H9 (cell line): Measurements from ENCODE around the gene SIGLEC12. TPM values are rescaled to one million over a fixed set of nuclear protein-coding genes. Genes with fewer than 3 reads are reported as not detected.

Experiments used
- DNase-seq: peaks from one replicate; pipeline ENCODE4 v3.0.0-alpha.2; 2017
- H2AFZ ChIP-seq: one replicate; pipeline ENCODE4 v1.6.1; 2013; ENCODE audit warnings: mild to moderate bottlenecking, low read length, control low read depth, moderate library complexity
- H2AK5ac ChIP-seq: 2 replicates; pipeline ENCODE4 v1.6.1; 2013; ENCODE audit warnings: low read length, control low read depth, mixed read lengths; ENCODE audit not compliant: insufficient read length
- H2BK120ac ChIP-seq: one replicate; pipeline ENCODE4 v1.6.1; 2013; ENCODE audit warnings: low read depth, mild to moderate bottlenecking, low read length, control low read depth, inconsistent platforms; ENCODE audit not compliant: poor library complexity, severe bottlenecking
- H2BK12ac ChIP-seq: 2 replicates; pipeline ENCODE4 v1.6.1; 2013; ENCODE audit warnings: low read length, control low read depth, mixed read lengths, low read depth; ENCODE audit not compliant: insufficient read length
- H2BK15ac ChIP-seq: 2 replicates; pipeline ENCODE4 v1.6.1; 2013; ENCODE audit warnings: low read depth, low read length, control low read depth
- H2BK20ac ChIP-seq: one replicate; pipeline ENCODE4 v1.6.1; 2013; ENCODE audit warnings: low read depth, mild to moderate bottlenecking, low read length, control low read depth, inconsistent platforms; ENCODE audit not compliant: poor library complexity, severe bottlenecking
- H2BK5ac ChIP-seq: 2 replicates; pipeline ENCODE4 v1.6.1; 2013; ENCODE audit warnings: low read length, control low read depth, mixed read lengths; ENCODE audit not compliant: insufficient read length
- H3K14ac ChIP-seq: 2 replicates; pipeline ENCODE4 v1.6.1; 2013; ENCODE audit warnings: low read length, control low read depth; ENCODE audit not compliant: insufficient read depth
- H3K18ac ChIP-seq: 2 replicates; pipeline ENCODE4 v1.6.1; 2013; ENCODE audit warnings: low read depth, mild to moderate bottlenecking, mixed read lengths, low read length, control low read depth; ENCODE audit not compliant: insufficient read length
- H3K23ac ChIP-seq: 2 replicates; pipeline ENCODE4 v1.6.1; 2013; ENCODE audit warnings: low read length, control low read depth, mixed read lengths, low read depth; ENCODE audit not compliant: insufficient read length
- H3K23me2 ChIP-seq: 2 replicates; pipeline ENCODE4 v1.6.1; 2013; ENCODE audit warnings: low read depth, mild to moderate bottlenecking, mixed read lengths, low read length, control low read depth; ENCODE audit not compliant: insufficient read length, poor library complexity, severe bottlenecking
- H3K27ac ChIP-seq: 2 replicates; pipeline ENCODE4 v1.5.1; 2013; ENCODE audit warnings: low read length, control low read depth, mixed read lengths, low read depth; ENCODE audit not compliant: insufficient read length
- H3K27me3 ChIP-seq: 2 replicates; pipeline ENCODE4 v1.6.1; 2013; ENCODE audit warnings: low read length, control low read depth, inconsistent platforms; ENCODE audit not compliant: insufficient read depth
- H3K4ac ChIP-seq: 2 replicates; pipeline ENCODE4 v1.6.1; 2013; ENCODE audit warnings: low read depth, mild to moderate bottlenecking, control low read depth, inconsistent platforms, low read length, moderate library complexity
- H3K4me1 ChIP-seq: 2 replicates; pipeline ENCODE4 v1.6.1; 2013; ENCODE audit warnings: low read length, control low read depth, inconsistent platforms; ENCODE audit not compliant: insufficient read depth
- H3K4me2 ChIP-seq: 2 replicates; pipeline ENCODE4 v1.6.1; 2013; ENCODE audit warnings: low read length, control low read depth, mixed read lengths; ENCODE audit not compliant: insufficient read length, insufficient read depth
- H3K56ac ChIP-seq: 2 replicates; pipeline ENCODE4 v1.6.1; 2013; ENCODE audit warnings: low read depth, mild to moderate bottlenecking, mixed read lengths, low read length, control low read depth; ENCODE audit not compliant: insufficient read length
- H3K79me1 ChIP-seq: 2 replicates; pipeline ENCODE4 v1.6.1; 2013; ENCODE audit warnings: low read depth, mild to moderate bottlenecking, moderate library complexity, low read length, control low read depth, inconsistent platforms; ENCODE audit not compliant: insufficient read depth, poor library complexity, severe bottlenecking
- H3K79me2 ChIP-seq: 2 replicates; pipeline ENCODE4 v1.6.1; 2013; ENCODE audit warnings: low read length, control low read depth, inconsistent platforms; ENCODE audit not compliant: insufficient read depth
- H3K9ac ChIP-seq: 2 replicates; pipeline ENCODE4 v1.6.1; 2013; ENCODE audit warnings: low read length, control low read depth, mixed read lengths; ENCODE audit not compliant: insufficient read length; ENCODE audit errors: extremely low read depth
- H3K9me3 ChIP-seq: one replicate; pipeline ENCODE4 v1.6.1; 2013; ENCODE audit warnings: low read depth, low read length, inconsistent platforms; ENCODE audit not compliant: control insufficient read depth
- H3T11ph ChIP-seq: one replicate; pipeline ENCODE4 v1.6.1; 2013; ENCODE audit warnings: mild to moderate bottlenecking, low read length, control low read depth, inconsistent platforms
- H4K20me1 ChIP-seq: one replicate; pipeline ENCODE4 v1.6.1; 2013; ENCODE audit not compliant: control insufficient read depth, insufficient read length, insufficient read depth
- H4K5ac ChIP-seq: 2 replicates; pipeline ENCODE4 v1.6.1; 2013; ENCODE audit warnings: low read depth, mild to moderate bottlenecking, mixed read lengths, low read length, control low read depth; ENCODE audit not compliant: insufficient read length
- H4K8ac ChIP-seq: replicated peaks from 2 replicates; pipeline ENCODE4 v1.6.1; 2013; ENCODE audit warnings: low read length, control low read depth, mixed read lengths, low read depth; ENCODE audit not compliant: insufficient read length
- H4K91ac ChIP-seq: 2 replicates; pipeline ENCODE4 v1.6.1; 2013; ENCODE audit warnings: low read depth, mild to moderate bottlenecking, moderate library complexity, mixed read lengths, low read length, control low read depth; ENCODE audit not compliant: insufficient read length
- H3K27ac Mint-ChIP-seq, 3 experiments: 2 replicates in 2 of 3; 3 replicates in 1 of 3; pipeline ENCODE4 v1.8.0; 2020 to 2021; ENCODE audit warnings: mixed read lengths in 3 of 3, mild to moderate bottlenecking in 1 of 3, moderate library complexity in 1 of 3
- H3K27me3 Mint-ChIP-seq: 2 replicates; pipeline ENCODE4 v1.8.0; 2021; ENCODE audit warnings: low read depth, mild to moderate bottlenecking, moderate library complexity, mixed read lengths
- H3K36me3 Mint-ChIP-seq, 3 experiments: 2 replicates in 2 of 3; 3 replicates in 1 of 3; pipeline ENCODE4 v1.8.0; 2020 to 2021; ENCODE audit warnings: low read depth in 3 of 3, mixed read lengths in 3 of 3; ENCODE audit not compliant: insufficient read depth in 1 of 3
- H3K4me1 Mint-ChIP-seq, 2 experiments: 2 replicates each; pipeline ENCODE4 v1.8.0; 2020; ENCODE audit warnings: mixed read lengths in 2 of 2
- H3K4me3 Mint-ChIP-seq, 2 experiments: 2 replicates in 1 of 2; 3 replicates in 1 of 2; pipeline ENCODE4 v1.8.0; 2020 to 2021; ENCODE audit warnings: mild to moderate bottlenecking in 2 of 2, mixed read lengths in 2 of 2, moderate library complexity in 1 of 2
- H3K9me3 Mint-ChIP-seq, 2 experiments: 2 replicates in 1 of 2; 3 replicates in 1 of 2; pipeline ENCODE4 v1.8.0; 2020; ENCODE audit warnings: mild to moderate bottlenecking in 2 of 2, mixed read lengths in 2 of 2, moderate library complexity in 1 of 2
- WGBS: extraction: QIAGEN DNeasy Blood & Tissue Kit; methylation state at CpG from one replicate; pipeline ENCODE4 v1.1.7; 2013; ENCODE audit warnings: missing lambda C conversion rate, low lambda C conversion rate, mixed read lengths; ENCODE audit not compliant: insufficient read length; ENCODE audit errors: extremely low coverage; 5-methylcytosine and 5-hydroxymethylcytosine counted together
- total RNA-seq: library from RNA; stranded (reverse); gene quantifications from 2 replicates; pipeline ENCODE4 v1.2.1, GENCODE V29; 2021
- TF ChIP-seq, protein P1 (sequence below): fragments of 200-600 bp; sonication (generic); conservative IDR thresholded peaks from 3 replicates; pipeline ENCODE4 v1.8.0; 2021; ENCODE audit warnings: antibody characterized with exemption, mild to moderate bottlenecking

SIGLEC12 gene
- total RNA-seq, 1 experiment from 2014 or later: not detected

DNA sequence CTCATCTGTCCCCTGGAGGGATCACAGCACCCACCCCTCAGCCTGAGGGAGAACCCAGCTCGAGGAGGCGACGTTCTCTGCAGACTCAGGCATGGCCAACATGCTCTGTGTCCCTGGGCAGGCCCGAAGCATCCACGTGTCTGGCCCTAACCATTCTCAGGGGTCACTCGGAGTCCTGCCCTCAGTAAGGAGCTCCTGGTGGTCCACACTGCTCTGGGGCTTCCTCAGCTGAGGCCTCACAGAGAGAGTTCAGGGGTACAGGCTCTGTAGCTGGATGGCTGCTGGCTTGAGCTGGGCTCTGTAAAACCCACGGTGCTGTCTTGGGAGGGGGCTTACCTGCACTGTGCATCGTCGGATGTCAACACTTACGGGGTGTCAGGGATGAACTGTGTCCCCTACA lies 38.9 kb downstream of the SIGLEC12 start:
- Histone ChIP-seq H4K5ac (no peak overlapping the region), H3K4me2 (no peak overlapping the region), H3K4me1 (no peaks in the 10 kb centered on the region), H3K27me3 (no peaks in the 10 kb centered on the region), H4K8ac (no peak overlapping the region), H3T11ph (no peak overlapping the region), H2AFZ (no peak overlapping the region), H3K18ac (no peak overlapping the region), H3K4ac (no peak overlapping the region), H2BK20ac (no peak overlapping the region), H3K27ac (no peak overlapping the region), H3K9me3 (no peaks in the 10 kb centered on the region), H3K56ac (no peak overlapping the region), H2BK5ac (no peak overlapping the region), H3K79me1 (no peaks in the 10 kb centered on the region), H2BK12ac (no peak overlapping the region), H2BK15ac (no peak overlapping the region), H3K23me2 (no peaks in the 10 kb centered on the region), H2BK120ac (no peak overlapping the region), H3K9ac (no peak overlapping the region), H4K20me1 (no peaks in the 10 kb centered on the region), H3K79me2 (no peaks in the 10 kb centered on the region), H3K23ac (no peak overlapping the region), H3K14ac (no peak overlapping the region), H4K91ac (no peak overlapping the region), H2AK5ac (no peak overlapping the region)
- H3K27me3 Mint-ChIP-seq: peaks cover 50% of the 10 kb centered on the region
- no peaks in the 10 kb centered on the region for H3K36me3 Mint-ChIP-seq
- no peak overlapping the region for H3K27ac Mint-ChIP-seq
- WGBS: no CpG with 5 or more reads among the region's 10 CpGs
- 0 out of 5 replicates have a peak overlapping the region, but pooled peaks of 1 of the 2 experiments have one; percentile 55 for H3K4me3 Mint-ChIP-seq
- TF ChIP-seq, protein P1, sequence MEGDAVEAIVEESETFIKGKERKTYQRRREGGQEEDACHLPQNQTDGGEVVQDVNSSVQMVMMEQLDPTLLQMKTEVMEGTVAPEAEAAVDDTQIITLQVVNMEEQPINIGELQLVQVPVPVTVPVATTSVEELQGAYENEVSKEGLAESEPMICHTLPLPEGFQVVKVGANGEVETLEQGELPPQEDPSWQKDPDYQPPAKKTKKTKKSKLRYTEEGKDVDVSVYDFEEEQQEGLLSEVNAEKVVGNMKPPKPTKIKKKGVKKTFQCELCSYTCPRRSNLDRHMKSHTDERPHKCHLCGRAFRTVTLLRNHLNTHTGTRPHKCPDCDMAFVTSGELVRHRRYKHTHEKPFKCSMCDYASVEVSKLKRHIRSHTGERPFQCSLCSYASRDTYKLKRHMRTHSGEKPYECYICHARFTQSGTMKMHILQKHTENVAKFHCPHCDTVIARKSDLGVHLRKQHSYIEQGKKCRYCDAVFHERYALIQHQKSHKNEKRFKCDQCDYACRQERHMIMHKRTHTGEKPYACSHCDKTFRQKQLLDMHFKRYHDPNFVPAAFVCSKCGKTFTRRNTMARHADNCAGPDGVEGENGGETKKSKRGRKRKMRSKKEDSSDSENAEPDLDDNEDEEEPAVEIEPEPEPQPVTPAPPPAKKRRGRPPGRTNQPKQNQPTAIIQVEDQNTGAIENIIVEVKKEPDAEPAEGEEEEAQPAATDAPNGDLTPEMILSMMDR: no peak
- DNase-seq: no peak
- peaks cover 0 to 86% of the 10 kb centered on the region in 2 experiments; a peak in 2 of 5 replicates for H3K9me3 Mint-ChIP-seq
- H3K4me1 Mint-ChIP-seq: peaks cover 0 to 6% of the 10 kb centered on the region in 2 experiments; a peak in 2 of 4 replicates
